GM19455 (cell line): ENCODE measurements around the gene CFAP141.

ENCODE experiments used
- ATAC-seq: cut with Tn5 transposase; IDR thresholded peaks from one replicate; pipeline ENCODE4 v1.9.1; 2021; ENCODE audit not compliant: unreplicated experiment

CFAP141 gene

DNA sequence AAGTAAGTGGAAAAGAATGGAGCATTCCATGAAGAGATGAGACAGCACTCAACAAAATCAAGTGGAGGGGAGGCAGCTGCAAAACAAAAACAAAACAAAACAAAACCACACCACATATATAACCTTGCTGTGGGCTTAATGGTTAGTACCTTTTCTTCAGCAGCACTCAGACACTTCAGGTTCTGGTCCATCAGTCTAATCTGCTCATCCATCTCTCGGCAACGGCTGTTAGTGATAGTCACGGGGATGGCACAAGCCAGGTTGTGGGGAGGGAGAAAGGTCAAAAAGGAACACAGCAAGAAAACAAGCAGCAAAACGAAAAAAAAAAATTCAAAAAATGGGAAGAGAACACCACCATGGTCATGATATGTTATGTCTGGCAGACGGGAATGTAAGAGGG, 34.3 kb downstream of the CFAP141 start:
- no peak for ATAC-seq

- ATAC-seq = no peak
Observed at GRCh38 chr1:154171223-154171583, 34.9 kb downstream of the CFAP141 start.

DNA sequence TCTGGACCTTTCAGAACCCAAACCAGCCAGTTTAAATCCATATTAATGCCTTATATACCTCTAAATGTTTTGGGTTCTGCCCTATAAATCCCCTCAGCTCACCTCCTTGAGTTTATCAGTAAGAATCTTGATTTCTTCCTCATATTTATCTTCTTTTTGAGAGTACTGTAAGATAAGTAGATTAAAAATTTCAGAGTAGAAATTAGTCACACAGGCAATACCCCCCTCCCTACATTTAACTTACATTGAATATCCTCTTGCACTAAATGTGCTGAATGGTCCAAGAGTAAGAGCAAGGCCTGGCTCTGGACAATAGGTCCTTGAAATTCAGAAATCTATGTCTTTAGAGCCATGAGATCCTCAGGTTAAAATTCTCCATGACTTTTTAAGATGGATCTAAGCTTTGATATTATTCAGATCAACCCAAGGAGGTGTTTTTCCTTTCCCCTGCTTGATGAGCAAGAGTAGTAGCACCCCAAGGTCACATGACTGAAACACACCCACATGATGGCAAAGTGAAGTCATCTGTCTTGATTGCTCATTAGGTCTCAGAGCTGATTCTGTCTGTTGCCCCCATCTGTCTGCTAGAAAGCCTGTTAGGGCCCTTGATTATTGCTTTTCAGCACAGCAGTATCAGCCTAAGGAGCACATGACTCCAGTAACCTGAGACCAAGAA, 35.4 kb downstream of the CFAP141 start:
- ATAC-seq = no peak

- no peak for ATAC-seq
Observed at GRCh38 chr1:154167461-154167860, 38.7 kb downstream of the CFAP141 start.

- ATAC-seq = no peak
Observed at GRCh38 chr1:154166207-154166606, 39.9 kb downstream of the CFAP141 start.

- ATAC-seq = no peak
Observed at GRCh38 chr1:154159554-154159953, 46.6 kb downstream of the CFAP141 start.

GRCh38 chr1:154158307-154159125, 47.6 kb downstream of the CFAP141 start:
- no peak for ATAC-seq

DNA sequence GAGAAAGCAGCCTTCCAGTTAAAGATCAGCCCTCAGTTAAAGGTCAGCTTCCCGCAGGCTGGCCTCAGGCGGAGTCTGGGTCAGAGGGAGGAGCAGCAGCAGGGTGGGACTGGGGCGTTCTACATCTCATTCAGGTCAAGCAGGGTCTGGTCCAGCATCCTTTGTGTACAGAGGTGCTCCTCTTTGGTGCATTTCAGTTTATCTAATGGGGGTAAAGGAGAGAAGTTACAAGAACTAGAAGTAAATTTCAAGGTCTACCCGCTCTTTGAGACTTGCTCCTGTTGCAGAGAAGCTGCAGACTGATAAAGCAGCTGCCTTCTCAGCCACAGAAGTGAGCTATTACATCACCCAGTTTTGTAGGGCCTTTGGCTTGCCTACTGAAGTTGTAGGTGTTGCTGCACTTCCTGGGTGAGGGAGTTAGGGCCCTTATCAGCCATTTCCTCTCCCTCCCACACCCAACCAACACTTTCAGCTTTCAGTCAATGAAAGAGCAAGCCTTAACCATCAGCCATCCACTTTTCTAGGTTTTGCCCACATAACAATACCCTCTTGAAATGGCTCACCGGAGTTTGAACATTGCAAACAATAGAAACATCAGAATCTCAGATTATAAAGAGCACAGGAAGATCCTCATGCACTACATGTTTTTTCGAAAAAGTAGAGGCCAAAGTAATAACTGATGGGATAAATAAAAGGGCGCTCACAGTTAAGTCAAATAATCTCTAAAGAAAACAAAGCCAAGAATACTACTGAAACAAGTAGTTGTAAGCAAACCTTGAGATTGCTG, 48.4 kb downstream of the CFAP141 start:
- no peak for ATAC-seq

- ATAC-seq = no peak
Observed at GRCh38 chr1:154155251-154155650, 50.9 kb downstream of the CFAP141 start.

GRCh38 chr1:154154534-154155191, 51.5 kb downstream of the CFAP141 start, which contains the start of gene NUP210L:
Gene NUP210L, minus strand, starts transcription at chr1:154155073.
- no peak for ATAC-seq

DNA sequence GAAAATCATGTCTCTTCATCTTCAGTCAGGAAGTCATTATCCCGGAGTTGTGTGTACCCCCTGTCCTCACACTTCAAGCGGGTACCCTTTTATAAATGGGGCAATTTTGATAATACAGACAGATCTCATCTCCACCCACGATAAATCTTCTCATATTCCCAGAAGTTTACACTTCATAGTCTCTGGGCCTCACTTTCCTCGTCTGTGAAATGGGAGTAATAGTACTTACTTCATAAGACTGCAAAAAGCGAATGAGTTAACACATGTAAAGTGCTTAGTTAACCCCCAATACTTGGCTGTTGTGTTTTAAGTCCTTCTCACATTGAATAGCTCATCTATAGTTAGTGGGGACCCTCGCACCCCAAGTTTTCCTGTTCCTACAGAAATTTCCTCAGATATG, 52.1 kb downstream of the CFAP141 start:
- no peak for ATAC-seq

- no peak for ATAC-seq
Observed at GRCh38 chr1:154151311-154151710, 54.8 kb downstream of the CFAP141 start.
